ENCODE measurements around the gene PCSK6. TPM values are rescaled to one million over a fixed set of nuclear protein-coding genes. Genes with fewer than 3 reads are reported as not detected.

The PCSK6 gene
- total RNA-seq, 1 donor from 2014 or later, result 11.0 TPM

GRCh38 chr15:101483462-101483861, 6.0 kb downstream of the PCSK6 start:
- DNase-seq (ENCODE audit: low read depth), result peak; percentile 36

- DNase-seq (ENCODE audit: low read depth), result peak; percentile 53
Observed at GRCh38 chr15:101482526-101483371, 6.8 kb downstream of the PCSK6 start.

DNA sequence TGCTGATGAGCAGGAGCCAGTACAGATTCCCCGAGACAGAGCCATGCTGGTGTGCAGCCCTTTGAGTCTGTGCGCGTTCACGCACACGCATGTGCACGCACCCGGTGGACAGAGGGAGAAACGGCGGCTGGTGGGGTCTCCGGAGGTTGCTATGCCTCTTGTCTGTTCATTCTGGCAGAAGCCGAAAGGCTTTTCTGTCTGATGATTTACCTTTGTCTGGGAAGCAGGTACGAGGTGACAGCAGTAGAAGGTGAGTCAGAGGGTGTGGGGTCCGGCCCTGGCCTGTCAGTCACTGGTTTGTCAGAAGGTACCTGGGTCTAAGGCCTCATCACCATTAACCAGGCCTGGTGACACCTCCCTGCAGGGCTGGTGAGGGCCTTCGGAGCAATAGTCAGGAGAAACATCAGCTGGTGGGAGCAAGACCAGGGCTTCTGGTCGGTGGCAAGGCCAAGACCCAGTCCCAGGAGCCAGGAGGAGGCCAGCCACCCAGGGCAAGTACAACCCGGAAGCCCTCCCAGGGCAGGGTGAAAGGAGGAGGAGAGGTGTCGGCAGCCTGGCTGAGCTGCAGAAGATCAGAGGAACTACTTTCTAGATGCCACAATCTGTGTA, 7.5 kb downstream of the PCSK6 start:
- DNase-seq (ENCODE audit: low read depth), result no peak

GRCh38 chr15:101481381-101481705, 8.2 kb downstream of the PCSK6 start:
- DNase-seq (ENCODE audit: low read depth), result no peak

DNA sequence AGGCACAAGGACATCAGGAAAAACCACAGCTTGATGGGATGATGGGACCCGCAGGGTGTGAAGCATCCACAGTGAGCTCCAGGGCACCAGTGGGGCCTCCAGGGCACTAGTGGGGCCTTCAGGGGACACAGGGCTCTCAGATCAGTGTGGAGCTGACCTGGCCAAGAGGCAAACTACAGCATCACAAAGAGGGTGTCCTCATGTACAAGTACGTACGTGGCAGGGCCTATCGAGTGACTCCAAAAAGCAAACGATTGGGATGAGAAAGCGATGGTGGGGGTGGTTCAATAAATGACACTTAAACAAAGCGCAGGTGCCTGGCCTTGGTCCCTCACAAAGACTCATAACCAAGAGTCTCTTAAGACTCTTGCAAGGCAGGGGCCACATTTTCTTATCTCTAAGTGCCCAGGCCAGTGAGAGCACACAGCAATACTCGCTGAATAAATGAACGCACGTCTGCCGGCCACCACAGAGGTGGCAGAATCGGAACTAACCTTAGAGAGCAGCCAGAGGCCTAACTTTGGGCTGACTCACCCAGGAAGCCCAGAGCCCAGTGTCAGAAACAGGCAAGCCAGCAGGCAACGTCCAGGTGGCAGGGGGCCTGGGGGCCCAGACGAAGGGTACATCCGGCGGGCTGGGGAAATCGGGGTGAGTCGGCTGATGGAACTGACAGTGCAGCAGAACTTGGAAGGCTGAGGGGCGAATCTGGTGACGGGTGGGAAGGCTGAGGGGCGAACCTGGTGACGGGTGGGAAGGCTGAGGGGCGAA, 8.7 kb downstream of the PCSK6 start:
- no peak for DNase-seq (ENCODE audit: low read depth)

GRCh38 chr15:101479851-101480612, 9.5 kb downstream of the PCSK6 start:
- no peak for DNase-seq (ENCODE audit: low read depth)

- DNase-seq (ENCODE audit: low read depth), result no peak
Observed at GRCh38 chr15:101479342-101479845, 10.1 kb downstream of the PCSK6 start.

DNA sequence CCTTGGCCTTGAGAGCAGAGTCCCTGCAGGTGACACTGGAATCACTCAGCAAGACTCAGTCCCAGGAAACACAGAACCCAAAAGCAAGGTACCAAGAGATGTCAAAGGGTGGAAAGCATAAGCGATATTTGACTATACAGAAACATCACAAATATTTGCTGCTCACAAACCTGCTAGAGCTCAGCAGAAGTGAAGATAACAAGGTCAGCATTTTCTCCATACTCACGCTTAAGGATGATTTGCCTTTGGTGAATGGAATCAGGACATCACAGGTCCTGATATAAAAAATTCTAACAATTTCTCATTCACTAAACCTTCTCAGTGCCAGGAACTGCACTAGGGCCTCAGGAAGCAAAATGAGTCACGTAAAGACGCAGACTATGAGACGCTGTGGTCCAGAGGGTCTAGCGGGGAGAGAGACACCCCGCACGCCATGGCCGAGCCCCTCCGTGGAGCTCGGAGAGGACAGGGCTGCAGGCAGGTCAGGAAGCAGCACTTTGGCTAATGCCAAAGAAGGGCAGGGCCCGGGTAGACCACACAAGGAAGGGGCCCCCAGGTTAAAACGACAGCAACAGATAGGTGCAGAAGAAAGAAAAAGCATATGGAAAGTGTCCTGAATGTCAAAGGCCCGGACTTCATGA, 10.7 kb downstream of the PCSK6 start:
- DNase-seq (ENCODE audit: low read depth), result no peak

DNA sequence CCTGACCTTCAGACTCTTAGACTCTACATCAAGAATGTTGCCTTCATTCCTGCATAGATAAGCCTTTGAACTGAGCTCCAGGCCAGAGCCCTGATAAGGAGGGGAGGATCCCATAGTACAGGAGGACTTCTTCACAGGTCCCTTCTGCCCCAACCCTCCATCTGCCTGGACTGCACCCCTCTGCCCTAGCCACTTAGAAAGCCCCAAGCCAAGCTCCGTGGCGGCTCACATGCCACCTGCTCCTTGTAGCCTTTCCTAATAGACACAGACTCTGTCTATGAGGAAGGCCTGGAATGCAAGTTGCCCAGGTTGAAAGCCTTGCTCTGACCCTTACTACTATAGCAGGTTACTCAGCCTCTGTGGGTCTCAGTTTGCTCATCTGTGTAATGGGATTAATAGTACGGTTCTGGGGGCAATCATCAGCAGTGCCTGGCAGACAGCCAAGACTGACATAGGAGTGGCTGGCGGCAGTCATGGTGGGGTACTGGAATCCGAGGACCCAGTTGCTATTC, 11.6 kb downstream of the PCSK6 start:
- no peak for DNase-seq (ENCODE audit: low read depth)

DNA sequence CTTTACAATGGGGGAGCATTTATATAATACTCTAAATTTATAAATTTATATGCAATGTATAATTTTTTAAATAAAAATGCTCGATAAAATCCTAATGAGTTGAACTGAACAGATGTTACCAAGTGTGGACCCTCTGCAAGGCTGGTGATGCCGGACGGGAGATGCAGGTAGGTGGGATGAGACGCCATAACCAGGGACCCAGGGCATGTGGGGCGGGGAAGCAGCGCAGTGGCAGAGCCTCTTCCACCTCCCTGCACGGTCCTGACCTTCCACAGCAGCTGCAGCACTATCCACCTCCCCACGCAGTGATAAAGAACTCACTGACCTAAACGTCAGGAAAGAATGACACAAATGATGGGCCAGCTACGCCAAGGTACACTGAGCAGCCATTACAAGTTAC, 12.8 kb downstream of the PCSK6 start:
- DNase-seq (ENCODE audit: low read depth), result no peak

DNA sequence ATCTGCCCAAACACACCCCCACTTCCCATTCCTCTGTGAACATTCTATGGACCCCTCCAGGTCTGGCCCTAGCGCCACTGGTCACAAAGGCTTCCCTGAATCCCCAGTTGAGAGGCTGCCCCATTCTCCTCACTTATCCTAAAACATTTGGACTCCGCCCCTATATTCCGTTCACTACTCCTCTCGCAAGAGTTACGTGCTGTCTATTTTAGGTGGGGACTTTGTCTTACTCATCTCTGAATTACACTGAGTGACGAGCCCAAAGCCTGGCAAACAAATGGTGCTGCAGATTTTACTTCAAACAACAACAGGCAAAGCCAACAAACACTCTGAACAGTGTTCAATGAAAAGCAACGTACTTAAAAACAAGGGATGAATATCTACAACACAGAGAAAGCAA, 14.5 kb downstream of the PCSK6 start:
- no peak for DNase-seq (ENCODE audit: low read depth)

GRCh38 chr15:101474233-101474632, 15.3 kb downstream of the PCSK6 start:
- no peak for DNase-seq (ENCODE audit: low read depth)

- DNase-seq (ENCODE audit: low read depth), result no peak
Observed at GRCh38 chr15:101472033-101472432, 17.5 kb downstream of the PCSK6 start.

GRCh38 chr15:101470548-101471239, 18.8 kb downstream of the PCSK6 start:
- no peak for DNase-seq (ENCODE audit: low read depth)

DNA sequence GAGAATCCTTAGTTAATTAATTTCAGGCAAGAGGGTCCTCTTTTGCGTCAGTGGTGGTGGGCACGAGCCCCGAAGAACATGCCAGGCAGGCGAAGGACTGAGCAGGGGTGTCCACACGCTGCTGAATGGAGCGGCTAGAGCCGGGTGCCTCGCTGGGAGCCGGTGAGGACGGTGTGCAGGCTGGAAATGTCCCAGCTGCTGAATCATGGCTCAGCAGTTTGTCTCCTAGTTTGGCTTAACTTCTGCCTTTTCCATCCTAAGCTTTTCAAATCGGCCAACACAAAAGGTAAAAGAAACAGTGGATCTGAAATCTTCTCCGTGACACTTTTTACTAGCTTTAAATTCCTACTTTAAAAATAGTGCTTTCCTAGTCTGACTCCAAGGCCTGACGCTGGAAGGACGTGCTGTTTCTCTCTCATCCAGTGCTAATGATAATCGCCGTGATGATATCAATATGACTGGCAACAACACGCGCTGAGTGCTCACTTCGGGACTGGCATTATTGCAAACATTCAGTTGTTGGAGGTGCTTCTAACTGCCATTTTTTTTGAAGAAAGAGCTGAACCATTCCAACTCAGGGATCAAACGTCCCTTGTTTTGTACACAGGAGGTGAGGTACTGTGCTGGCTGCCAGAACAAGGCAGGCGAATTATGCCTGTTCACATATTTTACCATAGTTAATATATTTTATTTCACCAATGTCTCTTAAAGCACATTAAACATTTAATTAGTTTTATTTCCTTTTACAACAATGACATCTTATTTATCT, 19.8 kb downstream of the PCSK6 start:
- no peak for DNase-seq (ENCODE audit: low read depth)

GRCh38 chr15:101466188-101466587, 23.3 kb downstream of the PCSK6 start:
- DNase-seq (ENCODE audit: low read depth), result no peak

DNA sequence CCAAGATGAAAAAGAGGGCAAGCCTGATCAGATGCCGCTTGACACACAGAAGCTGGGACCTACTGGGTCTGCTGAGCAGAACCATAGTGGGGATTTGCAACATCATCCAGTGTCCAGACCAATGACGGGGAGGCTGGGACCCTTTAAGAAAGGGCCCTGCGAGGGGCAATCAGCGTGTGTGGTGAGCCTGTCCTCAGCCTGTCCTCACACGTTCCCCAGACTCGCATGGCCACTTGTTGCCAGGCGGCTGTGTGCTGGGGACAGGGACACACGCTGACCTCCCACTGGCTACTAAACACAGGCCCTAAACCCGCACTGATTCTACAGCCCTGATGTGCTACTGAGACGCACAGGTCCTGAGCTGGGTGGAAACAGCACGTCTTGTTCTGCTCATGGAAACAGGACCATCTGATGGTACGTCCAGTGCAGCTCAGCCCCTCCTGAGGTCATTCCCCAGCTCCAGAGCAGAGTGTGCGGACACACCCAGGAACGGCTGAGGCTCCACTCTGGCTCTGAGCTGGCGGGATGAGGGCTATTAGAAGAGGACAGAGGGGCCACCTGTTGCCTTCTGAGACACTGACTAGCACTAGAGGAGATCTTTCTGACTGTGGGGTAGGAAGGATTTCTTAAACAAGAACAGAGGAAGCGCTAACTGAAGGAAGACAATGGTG, 24.4 kb downstream of the PCSK6 start:
- no peak for DNase-seq (ENCODE audit: low read depth)

- DNase-seq (ENCODE audit: low read depth), result no peak
Observed at GRCh38 chr15:101464256-101464998, 25.1 kb downstream of the PCSK6 start.
